ENCODE data around the gene HOXD12.

Gene HOXD12

DNA sequence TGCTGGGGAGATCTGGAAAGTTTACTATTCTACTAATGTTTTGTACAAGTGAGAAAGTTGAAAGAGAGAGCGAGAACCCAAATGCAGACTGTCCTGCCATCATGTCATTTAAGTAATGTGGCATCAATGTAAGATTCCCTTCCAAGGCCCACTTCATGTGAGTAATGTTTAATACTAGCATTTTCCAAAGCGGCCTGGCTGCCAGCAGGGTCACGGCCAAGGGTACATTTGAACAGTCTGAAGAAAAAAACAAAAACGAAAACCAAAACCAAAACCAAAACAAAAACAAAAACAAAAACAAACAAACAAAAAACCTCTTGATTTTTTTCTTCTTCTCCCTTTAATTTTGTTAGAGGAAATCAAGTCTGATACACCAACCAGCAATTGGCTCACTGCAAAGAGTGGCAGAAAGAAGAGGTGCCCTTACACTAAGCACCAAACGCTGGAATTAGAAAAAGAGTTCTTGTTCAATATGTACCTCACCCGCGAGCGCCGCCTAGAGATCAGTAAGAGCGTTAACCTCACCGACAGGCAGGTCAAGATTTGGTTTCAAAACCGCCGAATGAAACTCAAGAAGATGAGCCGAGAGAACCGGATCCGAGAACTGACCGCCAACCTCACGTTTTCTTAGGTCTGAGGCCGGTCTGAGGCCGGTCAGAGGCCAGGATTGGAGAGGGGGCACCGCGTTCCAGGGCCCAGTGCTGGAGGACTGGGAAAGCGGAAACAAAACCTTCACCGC is 19.2 kb downstream of the HOXD12 start:
- Histone ChIP-seq H3K27me3 (ENCODE audit: insufficient read depth, low read length) (no peaks in the 10 kb centered on the region), H3F3A (ENCODE audit: insufficient read depth, low read length) (no peaks in the 10 kb centered on the region), H3K9me3 (ENCODE audit: low read length) (no peaks in the 10 kb centered on the region), H3K9me2 (ENCODE audit: low read depth, low read length) (no peaks in the 10 kb centered on the region), H3K9ac (ENCODE audit: low read length) (no peak overlapping the region), H3K4me1 (ENCODE audit: insufficient read depth, low read length, severe bottlenecking) (no peaks in the 10 kb centered on the region), H4K20me1 (ENCODE audit: insufficient read depth, low read length) (no peaks in the 10 kb centered on the region), H3K4me2 (ENCODE audit: low read length) (no peak overlapping the region), H3K79me2 (ENCODE audit: insufficient read depth, low read length) (no peaks in the 10 kb centered on the region), H3K4me3 (ENCODE audit: low read depth, low read length, poor library complexity, severe bottlenecking) (no peak overlapping the region), H3K27ac (ENCODE audit: low read depth, low read length, poor library complexity, severe bottlenecking) (no peak overlapping the region), H3K36me3 (ENCODE audit: insufficient read depth, low read length) (no peaks in the 10 kb centered on the region), H2AFZ (ENCODE audit: low read length) (no peak overlapping the region)
- TF ChIP-seq EZH2 (IDR thresholded peaks at IDR 0.05; ENCODE audit: borderline replicate concordance, low read length) = no peak
- TF ChIP-seq, protein P1, sequence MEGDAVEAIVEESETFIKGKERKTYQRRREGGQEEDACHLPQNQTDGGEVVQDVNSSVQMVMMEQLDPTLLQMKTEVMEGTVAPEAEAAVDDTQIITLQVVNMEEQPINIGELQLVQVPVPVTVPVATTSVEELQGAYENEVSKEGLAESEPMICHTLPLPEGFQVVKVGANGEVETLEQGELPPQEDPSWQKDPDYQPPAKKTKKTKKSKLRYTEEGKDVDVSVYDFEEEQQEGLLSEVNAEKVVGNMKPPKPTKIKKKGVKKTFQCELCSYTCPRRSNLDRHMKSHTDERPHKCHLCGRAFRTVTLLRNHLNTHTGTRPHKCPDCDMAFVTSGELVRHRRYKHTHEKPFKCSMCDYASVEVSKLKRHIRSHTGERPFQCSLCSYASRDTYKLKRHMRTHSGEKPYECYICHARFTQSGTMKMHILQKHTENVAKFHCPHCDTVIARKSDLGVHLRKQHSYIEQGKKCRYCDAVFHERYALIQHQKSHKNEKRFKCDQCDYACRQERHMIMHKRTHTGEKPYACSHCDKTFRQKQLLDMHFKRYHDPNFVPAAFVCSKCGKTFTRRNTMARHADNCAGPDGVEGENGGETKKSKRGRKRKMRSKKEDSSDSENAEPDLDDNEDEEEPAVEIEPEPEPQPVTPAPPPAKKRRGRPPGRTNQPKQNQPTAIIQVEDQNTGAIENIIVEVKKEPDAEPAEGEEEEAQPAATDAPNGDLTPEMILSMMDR (IDR thresholded peaks at IDR 0.05; ENCODE audit: low read length) = peak; percentile 72

DNA sequence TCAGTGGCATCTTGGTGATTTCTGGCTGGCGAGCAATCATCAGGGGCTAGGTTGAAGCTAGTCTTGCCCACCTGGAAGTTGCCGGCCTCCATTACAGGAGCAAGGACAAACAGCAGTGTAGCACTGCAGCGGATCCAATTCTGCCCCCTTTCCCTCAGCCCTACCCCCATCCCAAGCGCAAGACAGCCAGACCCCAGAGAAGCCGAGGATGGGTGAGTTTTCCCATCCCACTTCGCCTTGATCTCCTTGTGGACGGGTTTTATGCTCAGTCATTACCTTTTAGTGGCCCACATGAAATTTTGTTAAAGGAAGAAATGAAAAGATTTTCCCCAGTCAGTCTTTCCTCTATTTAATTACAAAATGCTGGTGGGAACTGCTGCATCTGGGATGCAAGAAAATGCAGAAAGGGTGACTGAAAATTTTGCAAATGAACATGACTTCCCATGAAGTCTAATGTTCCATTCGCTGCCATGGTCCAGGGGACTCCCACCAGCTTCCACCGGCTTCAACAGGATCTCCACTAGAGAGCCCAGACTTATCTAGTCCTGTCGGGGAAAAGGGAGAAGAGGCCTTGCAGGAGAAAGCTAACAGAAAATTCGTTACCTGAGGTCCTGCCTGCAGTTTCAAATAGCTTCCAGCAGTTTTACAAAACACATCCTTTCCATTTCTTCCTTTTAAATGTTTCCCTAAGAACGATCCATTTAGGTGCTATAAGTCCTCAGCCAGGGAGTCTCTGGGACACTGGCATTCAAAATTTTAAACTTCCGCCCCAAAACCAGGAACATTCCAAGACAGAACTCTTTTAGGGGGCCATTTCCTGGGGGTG is 21.0 kb downstream of the HOXD12 start:
- Histone ChIP-seq H3K4me3 (ENCODE audit: low read depth, low read length, poor library complexity, severe bottlenecking) (no peak overlapping the region), H3K4me2 (ENCODE audit: low read length) (no peak overlapping the region), H4K20me1 (ENCODE audit: insufficient read depth, low read length) (no peaks in the 10 kb centered on the region), H3K9me2 (ENCODE audit: low read depth, low read length) (no peaks in the 10 kb centered on the region), H3K79me2 (ENCODE audit: insufficient read depth, low read length) (no peaks in the 10 kb centered on the region), H2AFZ (ENCODE audit: low read length) (no peak overlapping the region), H3K27ac (ENCODE audit: low read depth, low read length, poor library complexity, severe bottlenecking) (no peak overlapping the region), H3K9me3 (ENCODE audit: low read length) (no peaks in the 10 kb centered on the region), H3F3A (ENCODE audit: insufficient read depth, low read length) (no peaks in the 10 kb centered on the region), H3K4me1 (ENCODE audit: insufficient read depth, low read length, severe bottlenecking) (no peaks in the 10 kb centered on the region), H3K27me3 (ENCODE audit: insufficient read depth, low read length) (no peaks in the 10 kb centered on the region), H3K9ac (ENCODE audit: low read length) (no peak overlapping the region), H3K36me3 (ENCODE audit: insufficient read depth, low read length) (no peaks in the 10 kb centered on the region)
- TF ChIP-seq, protein P1 (IDR thresholded peaks at IDR 0.05; ENCODE audit: low read length) = no peak
- TF ChIP-seq EZH2 (IDR thresholded peaks at IDR 0.05; ENCODE audit: borderline replicate concordance, low read length) = no peak

DNA sequence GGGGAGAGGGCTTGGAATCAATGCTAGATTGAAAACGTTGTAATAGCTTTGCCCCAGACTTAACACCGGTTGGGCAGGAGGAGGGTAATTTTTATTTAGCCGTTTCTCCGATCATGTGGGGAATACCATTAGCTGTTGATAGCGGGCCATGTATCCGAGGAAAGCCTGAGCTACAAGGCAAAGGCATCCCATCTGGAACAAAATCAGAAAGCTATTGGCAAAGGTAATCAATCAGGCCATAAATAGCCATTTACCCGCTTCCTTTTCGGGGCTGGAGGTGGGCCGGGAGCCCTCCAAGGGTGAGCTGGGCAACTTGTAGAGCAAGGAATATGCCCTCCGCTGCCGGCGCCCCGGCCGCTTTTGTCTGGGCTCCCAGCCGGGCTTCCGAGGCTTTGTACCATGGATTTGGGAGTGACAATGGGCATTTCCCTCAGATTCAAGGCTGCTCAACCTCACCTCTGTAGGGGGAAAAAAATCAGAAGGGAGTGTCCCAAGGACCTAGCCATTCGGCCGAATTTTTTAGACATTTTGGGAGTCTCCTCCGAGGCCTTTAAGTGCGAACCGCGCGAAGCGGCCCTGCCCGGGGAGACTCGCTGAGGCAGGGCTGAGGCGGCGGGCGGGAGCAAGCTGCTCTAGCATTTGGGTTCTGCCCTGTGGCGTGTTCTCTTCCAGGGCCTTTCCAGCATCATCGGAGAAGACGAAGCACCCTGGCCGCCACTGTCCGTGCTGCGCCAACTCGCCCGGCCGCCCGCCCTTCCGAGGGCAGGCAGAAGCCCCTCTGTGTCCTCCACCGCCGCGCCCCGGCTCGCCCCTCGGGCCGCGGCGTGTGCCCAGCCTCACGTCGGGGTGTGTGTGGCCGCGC is 21.8 kb downstream of the HOXD12 start:
- H3K9me3 ChIP-seq (ENCODE audit: low read length) = no peaks in the 10 kb centered on the region
- H3K9ac ChIP-seq (ENCODE audit: low read length) = no peak overlapping the region
- H3K36me3 ChIP-seq (ENCODE audit: insufficient read depth, low read length) = no peaks in the 10 kb centered on the region
- H3K9me2 ChIP-seq (ENCODE audit: low read depth, low read length) = no peaks in the 10 kb centered on the region
- no peaks in the 10 kb centered on the region for H3K79me2 ChIP-seq (ENCODE audit: insufficient read depth, low read length)
- no peak for TF ChIP-seq EZH2 (IDR thresholded peaks at IDR 0.05; ENCODE audit: borderline replicate concordance, low read length)
- TF ChIP-seq, protein P1 (IDR thresholded peaks at IDR 0.05; ENCODE audit: low read length) = no peak
- H3K27ac ChIP-seq (ENCODE audit: low read depth, low read length, poor library complexity, severe bottlenecking) = no peak overlapping the region
- H3K4me1 ChIP-seq (ENCODE audit: insufficient read depth, low read length, severe bottlenecking) = no peaks in the 10 kb centered on the region
- no peaks in the 10 kb centered on the region for H3F3A ChIP-seq (ENCODE audit: insufficient read depth, low read length)
- H3K27me3 ChIP-seq (ENCODE audit: insufficient read depth, low read length) = no peaks in the 10 kb centered on the region; the same call in 1 of the 2 replicates
- H3K4me3 ChIP-seq (ENCODE audit: low read depth, low read length, poor library complexity, severe bottlenecking) = no peak overlapping the region
- no peaks in the 10 kb centered on the region for H4K20me1 ChIP-seq (ENCODE audit: insufficient read depth, low read length)
- H3K4me2 ChIP-seq (ENCODE audit: low read length) = no peak overlapping the region
- no peak overlapping the region for H2AFZ ChIP-seq (ENCODE audit: low read length)
